Activated CD8-positive, alpha-beta memory T cell treated with anti-CD3 and anti-CD28 coated beads, Interleukin-2, amount 10 ng/mL, durations not matched to agents 7 days and 5 days (primary cell): ENCODE data around the gene SLC25A26. TPM values are rescaled to one million over a fixed set of nuclear protein-coding genes. Genes with fewer than 3 reads are reported as not detected.
"Not testable (repeated sequence)": the region's sequence is repeated elsewhere in the genome, so short reads cannot be mapped to it uniquely, and the experiment has no call there.

Experiments
- ATAC-seq: fragments of 150-1000 bp; cut with Tn5 transposase; one replicate; pipeline ENCODE4 v1.10.0; 2021; ENCODE audit warnings: moderate library complexity
- CTCF ChIA-PET: fragments of 350-600 bp; sonication (Branson Sonifier 250); formaldehyde crosslinking; loops from one replicate; lab custom pipeline; 2021; ENCODE audit warnings: antibody characterized with exemption; lab: Charles Lee
- DNase-seq: peaks from one replicate; pipeline ENCODE4 v3.0.0-alpha.2; 2020
- H3K27ac Mint-ChIP-seq: one replicate; pipeline ENCODE4 v1.8.0; 2021; ENCODE audit warnings: mild to moderate bottlenecking, mixed read lengths
- H3K27me3 Mint-ChIP-seq: one replicate; pipeline ENCODE4 v1.8.0; 2021; ENCODE audit warnings: mixed read lengths
- H3K36me3 Mint-ChIP-seq: one replicate; pipeline ENCODE4 v1.8.0; 2021; ENCODE audit warnings: mild to moderate bottlenecking, mixed read lengths
- H3K4me1 Mint-ChIP-seq: one replicate; pipeline ENCODE4 v1.8.0; 2021; ENCODE audit warnings: mixed read lengths
- H3K4me3 Mint-ChIP-seq: one replicate; pipeline ENCODE4 v1.8.0; 2021; ENCODE audit warnings: mild to moderate bottlenecking, moderate library complexity, mixed read lengths
- H3K9me3 Mint-ChIP-seq: one replicate; pipeline ENCODE4 v1.8.0; 2022; ENCODE audit warnings: low read depth, mixed read lengths
- total RNA-seq, 2 experiments: library from RNA; stranded (reverse); gene quantifications; one replicate each; pipeline ENCODE4 v1.2.3, GENCODE V29; 2021

SLC25A26 gene
- total RNA-seq, 2 experiments from 2014 or later: 14.5 to 15.6 TPM

DNA sequence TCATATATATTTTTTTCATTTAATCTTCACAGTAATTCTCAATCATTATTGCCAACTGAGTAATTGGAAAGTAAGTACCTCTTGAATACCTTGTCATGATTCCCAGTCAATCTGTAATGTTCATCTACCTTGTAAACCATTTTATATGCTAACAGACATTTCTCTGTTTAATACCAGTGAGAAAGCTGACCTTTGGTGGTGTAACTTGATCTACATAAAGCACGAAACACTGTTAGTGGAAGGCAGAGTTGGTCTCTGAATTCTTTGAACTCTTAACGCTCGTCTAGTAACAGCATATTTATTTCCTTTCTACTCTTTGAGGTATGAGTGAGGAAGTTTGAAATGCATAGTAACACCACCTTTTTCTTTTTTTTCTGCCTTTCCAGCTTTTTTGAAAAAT lies 59.5 kb downstream of the SLC25A26 start:
- no peaks in the 10 kb centered on the region for H3K9me3 Mint-ChIP-seq
- peaks cover 2% of the 10 kb centered on the region for H3K36me3 Mint-ChIP-seq
- DNase-seq (no peak), ATAC-seq (no peak)
- no peak overlapping the region for H3K4me3 Mint-ChIP-seq
- peak overlapping the region; percentile 42 for H3K27ac Mint-ChIP-seq
- CTCF ChIA-PET: interaction anchor here (1.6 to 4.8 kb wide), 2 partner anchors 26 to 542 kb away, joined by 3 to 24 read pairs; no protein-coding TSS in a partner anchor
- H3K4me1 Mint-ChIP-seq: peaks cover 17% of the 10 kb centered on the region
- no peaks in the 10 kb centered on the region for H3K27me3 Mint-ChIP-seq

DNA sequence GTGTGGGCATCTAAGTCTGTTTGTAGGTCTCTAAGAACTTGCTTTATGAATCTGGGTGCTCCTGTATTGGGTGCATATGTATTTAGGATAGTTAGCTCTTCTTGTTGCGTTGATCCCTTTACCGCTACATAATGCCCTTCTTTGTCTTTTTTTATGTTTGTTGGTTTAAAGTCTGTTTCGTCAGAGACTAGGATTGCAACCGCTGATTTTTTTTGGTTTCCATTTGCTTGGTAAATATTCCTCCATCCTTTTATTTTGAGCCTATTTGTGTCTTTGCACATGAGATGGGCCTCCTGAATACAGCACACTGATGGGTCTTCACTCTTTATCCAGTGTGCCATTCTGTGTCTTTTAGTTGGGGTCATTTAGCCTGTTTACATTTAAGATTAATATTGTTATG lies 71.1 kb downstream of the SLC25A26 start:
- DNase-seq, H3K9me3 Mint-ChIP-seq, H3K27me3 Mint-ChIP-seq, CTCF ChIA-PET, H3K4me3 Mint-ChIP-seq, ATAC-seq, H3K4me1 Mint-ChIP-seq, H3K27ac Mint-ChIP-seq: not testable (repeated sequence)
- H3K36me3 Mint-ChIP-seq: peaks cover 19% of the 10 kb centered on the region

DNA sequence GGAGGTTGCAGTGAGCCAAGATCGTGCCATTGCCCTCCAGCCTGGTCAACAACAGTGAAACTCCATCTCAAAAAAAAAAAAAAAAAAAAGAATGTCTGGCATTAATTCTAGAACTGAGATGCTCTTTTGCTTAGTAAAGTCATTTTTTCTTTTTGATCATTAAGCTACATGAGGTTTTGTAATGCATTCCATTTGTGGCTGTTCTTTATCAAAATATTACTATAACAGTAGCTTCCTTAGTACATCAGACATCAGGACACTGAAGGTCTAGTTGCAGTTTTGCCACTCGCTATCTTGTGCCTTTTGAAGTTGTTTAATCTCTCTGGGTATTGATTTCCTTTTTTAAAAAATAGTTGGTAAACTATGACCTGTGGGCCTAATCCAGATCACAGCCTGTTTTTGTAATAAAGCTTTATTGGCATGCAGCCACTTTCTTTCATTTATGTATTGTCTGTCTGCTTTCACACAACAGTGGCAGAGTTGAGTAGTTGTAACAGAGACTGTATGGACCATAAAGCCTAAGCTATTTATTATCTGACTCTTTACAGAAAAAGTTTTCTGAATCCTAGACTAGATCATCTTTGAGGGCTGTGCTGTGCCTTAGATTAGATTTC lies 76.6 kb downstream of the SLC25A26 start:
- Mint-ChIP-seq H3K27me3 (no peaks in the 10 kb centered on the region), H3K4me1 (peaks cover 36% of the 10 kb centered on the region), H3K9me3 (no peaks in the 10 kb centered on the region), H3K36me3 (peaks cover 12% of the 10 kb centered on the region), H3K4me3 (no peak overlapping the region), H3K27ac (peak overlapping the region; percentile 53)
- CTCF ChIA-PET: interaction anchor here (1.0 to 1.4 kb wide), 3 partner anchors 20 to 525 kb away, joined by 4 to 5 read pairs (median 4); no protein-coding TSS in a partner anchor
- ATAC-seq (no peak), DNase-seq (no peak)

DNA sequence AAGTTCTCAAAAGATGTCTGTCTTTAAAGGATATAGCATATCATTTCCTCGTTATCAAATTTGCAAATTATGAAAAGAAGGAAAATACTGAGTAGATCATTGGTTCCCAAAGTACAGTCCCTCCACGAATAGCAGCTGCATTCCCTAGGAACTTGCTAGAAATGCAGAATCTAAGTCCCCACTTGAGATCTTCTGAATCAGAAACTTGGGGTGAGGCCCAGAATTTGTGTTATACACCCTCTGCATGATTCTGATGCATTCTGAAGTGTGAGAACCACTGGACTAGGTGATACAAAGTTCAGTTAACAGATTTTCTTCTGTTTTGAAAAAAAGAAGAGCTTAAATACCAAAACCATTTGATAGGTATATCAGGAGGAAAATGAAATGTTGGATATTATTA lies 77.1 kb downstream of the SLC25A26 start:
- H3K27me3 Mint-ChIP-seq: no peaks in the 10 kb centered on the region
- CTCF ChIA-PET: interaction anchor here (0.6 to 1.4 kb wide), 4 partner anchors 21 to 525 kb away, joined by 4 to 5 read pairs (median 4); no protein-coding TSS in a partner anchor
- peak overlapping the region; percentile 53 for H3K27ac Mint-ChIP-seq
- no peaks in the 10 kb centered on the region for H3K9me3 Mint-ChIP-seq
- DNase-seq: no peak
- ATAC-seq: no peak
- H3K4me1 Mint-ChIP-seq: peaks cover 41% of the 10 kb centered on the region
- H3K4me3 Mint-ChIP-seq: no peak overlapping the region
- peaks cover 8% of the 10 kb centered on the region for H3K36me3 Mint-ChIP-seq

DNA sequence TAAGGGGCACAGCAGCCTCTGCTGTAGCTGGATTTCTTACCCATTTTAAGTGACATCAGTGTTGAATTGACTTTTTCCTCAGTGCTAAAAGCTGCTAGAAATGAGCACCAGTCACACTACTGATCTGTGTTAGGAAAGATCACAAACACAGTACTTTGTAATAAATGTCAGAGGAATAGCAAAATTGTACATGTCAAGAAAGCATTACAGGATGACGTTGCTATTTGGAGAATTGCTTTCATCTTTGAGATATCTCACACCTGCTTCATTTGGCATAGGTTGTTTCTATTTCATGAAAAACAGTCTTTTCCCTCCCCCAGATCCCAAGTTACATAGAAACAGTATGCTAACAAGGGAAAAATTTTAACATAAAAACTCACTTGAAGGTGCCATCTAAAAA lies 77.8 kb downstream of the SLC25A26 start:
- H3K27me3 Mint-ChIP-seq: no peaks in the 10 kb centered on the region
- no peak overlapping the region for H3K4me3 Mint-ChIP-seq
- CTCF ChIA-PET: interaction anchor here (0.6 to 1.0 kb wide), 2 partner anchors 44 to 524 kb away, joined by 5 read pairs; no protein-coding TSS in a partner anchor
- peaks cover 7% of the 10 kb centered on the region for H3K36me3 Mint-ChIP-seq
- no peaks in the 10 kb centered on the region for H3K9me3 Mint-ChIP-seq
- peak overlapping the region; percentile 53 for H3K27ac Mint-ChIP-seq
- DNase-seq (no peak), ATAC-seq (no peak)
- H3K4me1 Mint-ChIP-seq: peaks cover 48% of the 10 kb centered on the region

DNA sequence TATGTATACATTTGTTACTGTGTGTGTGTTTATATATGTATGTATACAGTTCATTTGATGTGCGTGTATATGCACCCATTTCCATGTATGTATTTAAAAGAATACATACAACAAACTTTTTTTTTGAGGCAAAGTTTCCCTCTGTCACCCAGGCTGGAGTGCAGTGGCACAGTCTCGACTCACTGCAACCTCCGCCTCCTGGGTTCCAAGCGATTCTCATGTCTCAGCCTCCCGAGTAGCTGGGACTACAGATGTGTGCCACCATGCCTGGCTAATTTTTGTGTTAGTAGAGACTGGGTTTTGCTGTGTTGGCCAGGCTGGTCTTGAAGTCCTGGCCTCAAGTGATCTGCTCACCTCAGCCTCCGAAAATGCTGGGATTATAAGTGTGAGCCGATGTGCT lies 78.3 kb downstream of the SLC25A26 start:
- CTCF ChIA-PET, H3K9me3 Mint-ChIP-seq, H3K36me3 Mint-ChIP-seq, H3K27me3 Mint-ChIP-seq, DNase-seq, ATAC-seq, H3K4me3 Mint-ChIP-seq, H3K27ac Mint-ChIP-seq: not testable (repeated sequence)
- peaks cover 53% of the 10 kb centered on the region for H3K4me1 Mint-ChIP-seq

DNA sequence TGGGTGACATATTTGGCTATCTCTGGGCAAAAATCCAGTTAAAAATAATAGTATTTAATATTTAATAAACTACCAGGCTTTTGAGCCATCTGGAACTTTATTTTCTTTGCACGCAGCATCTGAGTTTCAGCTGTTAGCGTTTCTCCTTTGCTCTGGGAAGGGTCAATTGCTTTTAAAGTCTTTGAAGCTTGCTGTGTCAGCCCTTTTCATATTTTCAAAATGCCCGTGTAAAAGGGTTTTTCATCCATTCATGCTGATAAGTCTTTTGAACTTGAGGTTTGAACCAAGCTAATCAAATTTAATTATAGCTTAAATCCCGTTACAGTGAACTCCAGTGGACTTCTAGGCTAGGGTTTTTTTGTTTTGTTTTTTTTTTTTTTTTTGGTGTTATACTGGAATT lies 79.1 kb downstream of the SLC25A26 start:
- Mint-ChIP-seq H3K36me3 (peaks cover 9% of the 10 kb centered on the region), H3K27ac (no peak overlapping the region), H3K27me3 (no peaks in the 10 kb centered on the region), H3K4me1 (peaks cover 61% of the 10 kb centered on the region), H3K9me3 (no peaks in the 10 kb centered on the region), H3K4me3 (no peak overlapping the region)
- no peak for DNase-seq
- CTCF ChIA-PET: interaction anchor here (0.7 kb wide), 1 partner anchor 191 kb away, joined by 4 read pairs; no protein-coding TSS in a partner anchor
- no peak for ATAC-seq

DNA sequence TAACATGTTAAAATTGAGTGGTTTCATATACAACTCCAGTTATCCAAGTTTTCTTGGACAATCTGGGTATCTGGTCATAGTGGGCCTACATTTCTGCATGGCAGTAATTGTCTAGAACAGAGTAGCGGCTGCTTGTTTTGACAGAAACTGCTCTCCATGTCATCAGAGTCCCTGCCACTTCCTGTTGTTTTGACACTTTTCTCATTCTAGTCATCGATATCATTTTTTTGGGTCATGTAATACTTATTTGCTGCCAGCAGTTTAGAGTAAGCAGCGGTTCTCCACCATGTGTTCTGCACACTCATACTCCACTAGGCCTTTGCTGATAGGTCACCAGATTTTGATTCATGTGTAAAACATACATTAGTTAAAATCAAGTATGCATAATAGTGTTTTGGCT lies 81.5 kb downstream of the SLC25A26 start:
- peaks cover 20% of the 10 kb centered on the region for H3K36me3 Mint-ChIP-seq
- H3K27me3 Mint-ChIP-seq: no peaks in the 10 kb centered on the region
- peaks cover 77% of the 10 kb centered on the region for H3K4me1 Mint-ChIP-seq
- ATAC-seq: peak; percentile 85
- H3K9me3 Mint-ChIP-seq: no peaks in the 10 kb centered on the region
- CTCF ChIA-PET: interaction anchor here (0.7 to 1.2 kb wide), 3 partner anchors 10 to 76 kb away, joined by 3 read pairs; no protein-coding TSS in a partner anchor
- peak; percentile 72 for DNase-seq
- peak overlapping the region; percentile 97 for H3K27ac Mint-ChIP-seq
- H3K4me3 Mint-ChIP-seq: peak overlapping the region; percentile 40

DNA sequence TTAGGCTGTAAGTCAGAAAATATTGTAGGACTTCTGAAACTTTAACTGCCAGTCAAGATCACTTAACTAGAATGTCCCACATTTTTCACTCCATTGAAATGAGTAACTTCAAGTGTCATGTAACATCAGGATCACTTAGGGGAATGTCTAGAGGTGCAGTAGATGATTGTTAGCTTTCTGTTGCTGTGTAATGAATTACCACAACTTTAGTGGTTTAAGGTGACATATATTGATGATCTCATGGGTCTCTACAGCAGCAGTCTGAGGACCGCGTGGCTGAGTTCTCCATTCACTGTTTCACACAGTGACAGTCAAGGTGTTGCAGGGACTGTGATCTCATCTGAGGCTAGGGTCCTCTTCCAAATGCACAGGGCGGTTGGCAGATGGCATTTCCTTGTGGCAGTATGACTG lies 82.7 kb downstream of the SLC25A26 start:
- peaks cover 23% of the 10 kb centered on the region for H3K36me3 Mint-ChIP-seq
- H3K27me3 Mint-ChIP-seq: no peaks in the 10 kb centered on the region
- ATAC-seq (peak; percentile 81), DNase-seq (peak; percentile 78)
- CTCF ChIA-PET: interaction anchor here (0.7 to 1.2 kb wide), 2 partner anchors 8 to 40 kb away, joined by 3 read pairs; no protein-coding TSS in a partner anchor
- peak overlapping the region; percentile 97 for H3K27ac Mint-ChIP-seq
- H3K4me1 Mint-ChIP-seq: peaks cover 72% of the 10 kb centered on the region
- peak overlapping the region; percentile 51 for H3K4me3 Mint-ChIP-seq
- no peaks in the 10 kb centered on the region for H3K9me3 Mint-ChIP-seq

DNA sequence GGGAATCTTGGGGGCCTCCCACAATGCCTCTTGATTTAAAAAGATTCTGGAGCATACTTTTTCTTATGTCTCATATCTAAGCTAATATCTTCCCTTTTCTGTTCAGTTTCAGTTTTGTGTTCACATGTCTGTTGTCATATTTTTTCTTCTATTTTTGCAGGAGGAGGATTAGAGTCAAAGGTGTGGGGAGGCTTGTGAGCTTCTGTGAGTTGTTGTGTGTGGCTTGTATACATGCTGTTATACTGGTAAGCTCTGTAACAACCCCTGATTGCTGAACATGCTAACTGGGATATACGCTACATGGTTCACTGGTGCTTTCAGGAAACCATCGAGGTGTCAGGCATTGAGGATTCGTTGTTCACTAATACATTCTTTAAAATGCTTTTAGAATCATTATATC lies 83.5 kb downstream of the SLC25A26 start:
- peaks cover 23% of the 10 kb centered on the region for H3K36me3 Mint-ChIP-seq
- H3K27me3 Mint-ChIP-seq: no peaks in the 10 kb centered on the region
- H3K27ac Mint-ChIP-seq: peak overlapping the region; percentile 97
- no peak for ATAC-seq
- H3K9me3 Mint-ChIP-seq: no peaks in the 10 kb centered on the region
- H3K4me1 Mint-ChIP-seq: peaks cover 67% of the 10 kb centered on the region
- CTCF ChIA-PET: no interaction called here
- no peak for DNase-seq
- H3K4me3 Mint-ChIP-seq: peak overlapping the region; percentile 51

DNA sequence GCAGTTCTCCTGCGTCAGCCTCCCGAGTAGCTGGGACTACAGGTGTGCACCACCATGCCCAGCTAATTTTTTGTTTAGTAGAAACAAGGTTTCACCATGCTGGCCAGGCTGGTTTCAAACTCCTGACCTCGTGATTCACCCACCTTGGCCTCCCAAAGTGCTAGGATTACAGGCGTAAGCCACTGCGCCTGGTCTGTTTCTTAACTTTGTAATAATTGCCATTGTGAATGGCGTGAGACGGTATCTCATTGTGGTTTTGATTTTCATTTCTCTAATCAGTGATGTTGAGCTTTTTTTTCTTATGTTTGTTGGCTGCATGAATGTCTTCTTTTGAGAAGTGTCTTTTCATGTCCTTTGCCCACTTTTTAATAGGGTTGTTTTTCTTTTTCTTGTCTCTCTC lies 85.3 kb downstream of the SLC25A26 start:
- Mint-ChIP-seq H3K36me3 (peaks cover 23% of the 10 kb centered on the region), H3K4me1 (peaks cover 62% of the 10 kb centered on the region)
- CTCF ChIA-PET, DNase-seq, H3K9me3 Mint-ChIP-seq, H3K27ac Mint-ChIP-seq, H3K4me3 Mint-ChIP-seq, ATAC-seq, H3K27me3 Mint-ChIP-seq: not testable (repeated sequence)

DNA sequence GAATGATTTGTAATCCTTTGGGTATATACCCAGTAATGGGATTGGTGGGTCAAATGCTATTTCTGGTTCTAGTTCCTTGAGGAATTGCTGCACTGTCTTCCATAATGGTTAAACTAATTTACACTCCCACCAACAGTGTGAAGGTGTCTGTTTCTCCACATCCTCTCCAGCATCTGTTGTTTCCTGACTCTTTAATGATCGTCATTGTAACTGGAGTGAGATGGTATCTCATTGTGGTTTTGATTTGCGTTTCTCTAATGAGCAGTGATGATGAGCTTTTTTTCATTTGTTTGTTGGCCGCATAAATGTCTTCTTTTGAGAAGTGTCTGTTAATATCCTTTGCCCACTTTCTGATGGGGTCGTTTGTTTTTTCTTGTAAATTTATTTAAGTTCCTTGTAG lies 86.2 kb downstream of the SLC25A26 start:
- Mint-ChIP-seq H3K4me1 (peaks cover 54% of the 10 kb centered on the region), H3K27ac (peak overlapping the region; percentile 44), H3K36me3 (peaks cover 18% of the 10 kb centered on the region)
- DNase-seq, H3K4me3 Mint-ChIP-seq, CTCF ChIA-PET, ATAC-seq, H3K9me3 Mint-ChIP-seq, H3K27me3 Mint-ChIP-seq: not testable (repeated sequence)

DNA sequence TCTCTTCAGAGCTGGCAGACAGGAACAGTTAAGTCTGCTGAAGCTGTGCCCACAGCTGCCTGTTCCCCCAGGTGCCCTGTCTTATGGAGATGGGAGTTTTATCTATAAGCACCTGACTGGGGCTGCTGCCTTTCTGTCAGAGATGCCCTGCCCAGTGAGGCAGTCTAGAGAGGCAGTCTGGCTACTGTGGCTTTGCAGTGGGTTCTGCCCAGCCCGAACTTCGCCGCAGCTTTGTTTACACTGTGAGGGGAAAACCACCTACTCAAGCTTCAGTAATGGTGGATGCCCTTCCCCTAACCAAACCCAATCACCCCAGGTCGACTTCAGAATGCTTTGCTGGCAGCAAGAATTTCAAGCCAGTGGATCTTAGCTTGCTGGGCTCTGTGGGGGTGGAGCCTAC lies 91.2 kb downstream of the SLC25A26 start:
- peak; percentile 60 for ATAC-seq
- Mint-ChIP-seq H3K27ac (no peak overlapping the region), H3K36me3 (peaks cover 32% of the 10 kb centered on the region), H3K4me1 (peaks cover 24% of the 10 kb centered on the region), H3K9me3 (peaks cover 11% of the 10 kb centered on the region), H3K27me3 (no peaks in the 10 kb centered on the region), H3K4me3 (no peak overlapping the region)
- peak; percentile 56 for DNase-seq
- CTCF ChIA-PET: interaction anchor here (0.9 kb wide), 1 partner anchor 9 kb away, joined by 3 read pairs; no protein-coding TSS in a partner anchor

DNA sequence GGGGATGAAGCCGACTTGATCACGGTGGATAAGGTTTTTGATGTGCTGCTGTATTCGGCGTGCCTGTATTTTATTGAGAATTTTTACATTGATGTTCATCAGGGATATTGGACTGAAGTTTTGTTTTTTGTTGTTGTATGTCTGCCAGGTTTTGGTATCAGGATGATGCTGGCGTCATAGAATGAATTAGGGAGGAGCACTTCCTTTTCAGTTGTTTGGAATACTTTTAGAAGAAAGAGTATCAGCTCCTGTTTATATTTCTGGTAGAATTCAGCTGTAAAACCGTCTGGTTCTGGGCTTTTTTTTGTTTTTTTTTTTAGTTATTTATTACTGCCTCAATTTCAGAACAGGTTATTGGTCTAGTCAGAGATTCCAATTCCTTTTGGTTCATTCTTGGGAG lies 93.7 kb downstream of the SLC25A26 start:
- DNase-seq (no peak), ATAC-seq (no peak)
- CTCF ChIA-PET: no interaction called here
- peaks cover 30% of the 10 kb centered on the region for H3K36me3 Mint-ChIP-seq
- H3K27me3 Mint-ChIP-seq: no peaks in the 10 kb centered on the region
- peaks cover 14% of the 10 kb centered on the region for H3K4me1 Mint-ChIP-seq
- no peak overlapping the region for H3K27ac Mint-ChIP-seq
- peaks cover 11% of the 10 kb centered on the region for H3K9me3 Mint-ChIP-seq
- H3K4me3 Mint-ChIP-seq: no peak overlapping the region
